Testis (tissue), 2 donors: ENCODE measurements around the gene MEX3B.

ENCODE experiments used
- POLR2A ChIP-seq: fragments of 450-650 bp; IDR thresholded peaks from one replicate; pipeline ENCODE4 v1.6.1; 2017; ENCODE audit warnings: antibody characterized with exemption, mild to moderate bottlenecking, moderate library complexity
- TF ChIP-seq, protein P1 (sequence below), 3 experiments: fragments of 450-650 bp in 2 of 3; fragments of 200-600 bp in 1 of 3; sonication (generic) in 1 of 3; IDR thresholded peaks; one replicate each; pipeline ENCODE4 v1.5.1; 2016 to 2019; ENCODE audit warnings: antibody characterized with exemption in 3 of 3, mild to moderate bottlenecking in 2 of 3, moderate library complexity in 1 of 3

DNA sequence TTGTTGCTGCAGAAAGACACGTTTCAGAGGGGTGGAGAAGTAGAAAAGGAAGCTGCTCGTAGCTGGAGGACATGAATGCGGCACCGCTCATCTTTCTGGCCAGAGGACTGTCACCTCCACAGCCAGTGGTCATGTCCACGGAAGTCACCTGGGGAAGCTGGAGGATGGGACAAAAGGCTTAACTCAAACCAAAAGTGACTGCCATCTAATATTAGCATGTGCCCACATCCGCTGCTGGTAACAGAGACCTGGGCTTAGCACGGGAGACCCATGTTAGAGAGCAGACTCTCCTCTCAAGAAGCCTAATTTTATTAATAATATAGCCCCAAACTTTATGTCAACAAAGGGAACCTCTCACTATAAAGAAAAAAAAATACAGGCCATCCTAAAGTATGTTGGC, 5.9 kb downstream of the MEX3B start:
- TF ChIP-seq, protein P1, sequence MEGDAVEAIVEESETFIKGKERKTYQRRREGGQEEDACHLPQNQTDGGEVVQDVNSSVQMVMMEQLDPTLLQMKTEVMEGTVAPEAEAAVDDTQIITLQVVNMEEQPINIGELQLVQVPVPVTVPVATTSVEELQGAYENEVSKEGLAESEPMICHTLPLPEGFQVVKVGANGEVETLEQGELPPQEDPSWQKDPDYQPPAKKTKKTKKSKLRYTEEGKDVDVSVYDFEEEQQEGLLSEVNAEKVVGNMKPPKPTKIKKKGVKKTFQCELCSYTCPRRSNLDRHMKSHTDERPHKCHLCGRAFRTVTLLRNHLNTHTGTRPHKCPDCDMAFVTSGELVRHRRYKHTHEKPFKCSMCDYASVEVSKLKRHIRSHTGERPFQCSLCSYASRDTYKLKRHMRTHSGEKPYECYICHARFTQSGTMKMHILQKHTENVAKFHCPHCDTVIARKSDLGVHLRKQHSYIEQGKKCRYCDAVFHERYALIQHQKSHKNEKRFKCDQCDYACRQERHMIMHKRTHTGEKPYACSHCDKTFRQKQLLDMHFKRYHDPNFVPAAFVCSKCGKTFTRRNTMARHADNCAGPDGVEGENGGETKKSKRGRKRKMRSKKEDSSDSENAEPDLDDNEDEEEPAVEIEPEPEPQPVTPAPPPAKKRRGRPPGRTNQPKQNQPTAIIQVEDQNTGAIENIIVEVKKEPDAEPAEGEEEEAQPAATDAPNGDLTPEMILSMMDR (IDR thresholded peaks at IDR 0.05), result no peak
- TF ChIP-seq POLR2A, result no peak
